ENCODE measurements around the gene C2orf49.

The C2orf49 gene

GRCh38 chr2:105298017-105298416 lies 39.3 kb upstream of the C2orf49 start:
- H3K27ac ChIP-seq, result no peak overlapping the region
- no peak for TF ChIP-seq Cebpa-rat (IDR thresholded peaks at IDR 0.05)
- peaks cover 83% of the 10 kb centered on the region for H3K36me3 ChIP-seq
- H3K27me3 ChIP-seq, result no peaks in the 10 kb centered on the region
- no peak overlapping the region for H3K9ac ChIP-seq
- H4K20me1 ChIP-seq, result peaks cover 77% of the 10 kb centered on the region
- no peak overlapping the region for H3K4me2 ChIP-seq
- H3K4me3 ChIP-seq, result no peak overlapping the region
- H3K4me1 ChIP-seq, result no peaks in the 10 kb centered on the region
- no peaks in the 10 kb centered on the region for H3K9me3 ChIP-seq

- Histone ChIP-seq H3K4me2 (no peak overlapping the region), H3K9me3 (no peaks in the 10 kb centered on the region), H3K27me3 (no peaks in the 10 kb centered on the region), H4K20me1 (peaks cover 89% of the 10 kb centered on the region), H3K36me3 (peaks cover 79% of the 10 kb centered on the region), H3K27ac (no peak overlapping the region), H3K4me3 (no peak overlapping the region), H3K9ac (no peak overlapping the region), H3K4me1 (no peaks in the 10 kb centered on the region)
- no peak for TF ChIP-seq Cebpa-rat (IDR thresholded peaks at IDR 0.05)
These were observed 38.0 kb upstream of the C2orf49 start for GRCh38 chr2:105299290-105299689.

GRCh38 chr2:105301646-105302045 lies 35.7 kb upstream of the C2orf49 start:
- Histone ChIP-seq H3K27me3 (no peaks in the 10 kb centered on the region), H3K4me2 (no peak overlapping the region), H3K27ac (no peak overlapping the region), H3K36me3 (peaks cover 80% of the 10 kb centered on the region), H3K9ac (no peak overlapping the region), H3K4me3 (no peak overlapping the region), H3K4me1 (no peaks in the 10 kb centered on the region), H4K20me1 (peaks cover 91% of the 10 kb centered on the region), H3K9me3 (no peaks in the 10 kb centered on the region)
- TF ChIP-seq Cebpa-rat (IDR thresholded peaks at IDR 0.05), result no peak

- H3K4me1 ChIP-seq, result no peaks in the 10 kb centered on the region
- H3K4me3 ChIP-seq, result no peak overlapping the region
- H3K9ac ChIP-seq, result no peak overlapping the region
- H3K27ac ChIP-seq, result no peak overlapping the region
- TF ChIP-seq Cebpa-rat (IDR thresholded peaks at IDR 0.05), result no peak
- peaks cover 95% of the 10 kb centered on the region for H4K20me1 ChIP-seq
- H3K4me2 ChIP-seq, result no peak overlapping the region
- H3K36me3 ChIP-seq, result peaks cover 70% of the 10 kb centered on the region
- no peaks in the 10 kb centered on the region for H3K27me3 ChIP-seq
- H3K9me3 ChIP-seq, result no peaks in the 10 kb centered on the region
These were observed 30.2 kb upstream of the C2orf49 start for GRCh38 chr2:105307146-105307545.

- Histone ChIP-seq H3K4me2 (no peak overlapping the region), H3K9ac (no peak overlapping the region), H3K27me3 (no peaks in the 10 kb centered on the region), H3K27ac (no peak overlapping the region), H3K4me3 (no peak overlapping the region), H3K9me3 (no peaks in the 10 kb centered on the region), H3K4me1 (no peaks in the 10 kb centered on the region), H3K36me3 (peaks cover 70% of the 10 kb centered on the region), H4K20me1 (peaks cover 95% of the 10 kb centered on the region)
- TF ChIP-seq Cebpa-rat (IDR thresholded peaks at IDR 0.05), result no peak
These were observed 29.8 kb upstream of the C2orf49 start for GRCh38 chr2:105307550-105307949.

GRCh38 chr2:105307962-105308361 lies 29.4 kb upstream of the C2orf49 start:
- no peak overlapping the region for H3K9ac ChIP-seq
- no peak for TF ChIP-seq Cebpa-rat (IDR thresholded peaks at IDR 0.05)
- H3K36me3 ChIP-seq, result peaks cover 67% of the 10 kb centered on the region
- H3K4me2 ChIP-seq, result no peak overlapping the region
- H3K9me3 ChIP-seq, result no peaks in the 10 kb centered on the region
- peaks cover 95% of the 10 kb centered on the region for H4K20me1 ChIP-seq
- H3K4me3 ChIP-seq, result no peak overlapping the region
- no peak overlapping the region for H3K27ac ChIP-seq
- H3K27me3 ChIP-seq, result no peaks in the 10 kb centered on the region
- H3K4me1 ChIP-seq, result no peaks in the 10 kb centered on the region

- no peaks in the 10 kb centered on the region for H3K4me1 ChIP-seq
- peaks cover 95% of the 10 kb centered on the region for H4K20me1 ChIP-seq
- H3K4me3 ChIP-seq, result no peak overlapping the region
- H3K36me3 ChIP-seq, result peaks cover 61% of the 10 kb centered on the region
- H3K9me3 ChIP-seq, result no peaks in the 10 kb centered on the region
- TF ChIP-seq Cebpa-rat (IDR thresholded peaks at IDR 0.05), result no peak
- no peak overlapping the region for H3K27ac ChIP-seq
- no peaks in the 10 kb centered on the region for H3K27me3 ChIP-seq
- H3K9ac ChIP-seq, result no peak overlapping the region
- H3K4me2 ChIP-seq, result no peak overlapping the region
These were observed 28.8 kb upstream of the C2orf49 start for GRCh38 chr2:105308382-105309146.

- Histone ChIP-seq H3K4me3 (no peak overlapping the region), H3K36me3 (peaks cover 59% of the 10 kb centered on the region), H4K20me1 (peaks cover 94% of the 10 kb centered on the region), H3K27me3 (no peaks in the 10 kb centered on the region), H3K9me3 (no peaks in the 10 kb centered on the region), H3K4me1 (no peaks in the 10 kb centered on the region), H3K27ac (no peak overlapping the region), H3K4me2 (no peak overlapping the region), H3K9ac (no peak overlapping the region)
- TF ChIP-seq Cebpa-rat (IDR thresholded peaks at IDR 0.05), result no peak
These were observed 28.2 kb upstream of the C2orf49 start for GRCh38 chr2:105309147-105309545.

- Histone ChIP-seq H3K9me3 (no peaks in the 10 kb centered on the region), H3K27ac (no peak overlapping the region), H3K4me3 (no peak overlapping the region), H3K4me2 (no peak overlapping the region), H3K36me3 (peaks cover 14% of the 10 kb centered on the region), H4K20me1 (peaks cover 91% of the 10 kb centered on the region), H3K9ac (no peak overlapping the region), H3K27me3 (no peaks in the 10 kb centered on the region), H3K4me1 (no peaks in the 10 kb centered on the region)
- TF ChIP-seq Cebpa-rat (IDR thresholded peaks at IDR 0.05), result no peak
These were observed 23.5 kb upstream of the C2orf49 start for GRCh38 chr2:105313877-105314276.

- H3K4me2 ChIP-seq, result no peak overlapping the region
- no peaks in the 10 kb centered on the region for H3K27me3 ChIP-seq
- TF ChIP-seq Cebpa-rat (IDR thresholded peaks at IDR 0.05), result no peak
- 0 out of 2 replicates have a peak, but pooled peaks cover 1% of the 10 kb centered on the region for H3K36me3 ChIP-seq
- H3K4me1 ChIP-seq, result no peaks in the 10 kb centered on the region
- H3K27ac ChIP-seq, result no peak overlapping the region
- H4K20me1 ChIP-seq, result peaks cover 85% of the 10 kb centered on the region
- H3K9me3 ChIP-seq, result no peaks in the 10 kb centered on the region
- no peak overlapping the region for H3K4me3 ChIP-seq
- H3K9ac ChIP-seq, result no peak overlapping the region
These were observed 22.0 kb upstream of the C2orf49 start for GRCh38 chr2:105315314-105315713.

Measured in BLaER1 (cell line).